Common myeloid progenitor, CD34-positive (primary cell): ENCODE measurements around the gene ZC3H18.

Experiments used
- CTCF ChIA-PET: fragments of 350-600 bp; sonication (Branson Sonifier 250); formaldehyde crosslinking; loops from one replicate; lab custom pipeline; 2021; ENCODE audit warnings: antibody characterized with exemption; lab: Charles Lee
- POLR2A ChIA-PET: fragments of 350-600 bp; sonication (Branson Sonifier 250); formaldehyde crosslinking; loops from one replicate; lab custom pipeline; 2021; ENCODE audit warnings: antibody characterized with exemption; lab: Charles Lee
- DNase-seq, 3 donors: peaks; one replicate each; pipeline versions ENCODE4 v3.0.0 to v3.0.0-alpha.2; 2013
- H3K27ac ChIP-seq, 2 experiments: 1 replicate in 1 of 2; 2 replicates in 1 of 2; pipeline ENCODE4 v1.7.0; 2013; ENCODE audit warnings: inconsistent platforms in 2 of 2, low read length in 2 of 2, mild to moderate bottlenecking in 2 of 2, low read depth in 1 of 2, moderate library complexity in 1 of 2; ENCODE audit not compliant: severe bottlenecking in 2 of 2, insufficient read depth in 1 of 2, poor library complexity in 1 of 2
- H3K27me3 ChIP-seq, 5 experiments: replicated peaks in 2 of 5; 1 replicate in 3 of 5; 2 replicates in 2 of 5; pipeline versions ENCODE4 v1.6.1 to v1.7.0; 2013; ENCODE audit warnings: low read length in 4 of 5, mild to moderate bottlenecking in 2 of 5, moderate library complexity in 2 of 5, inconsistent platforms in 1 of 5; ENCODE audit not compliant: insufficient read depth in 5 of 5, control insufficient read depth in 4 of 5
- H3K36me3 ChIP-seq, 4 experiments: 1 replicate in 2 of 4; 2 replicates in 2 of 4; pipeline versions ENCODE4 v1.6.1 to v1.7.0; 2013; ENCODE audit warnings: low read length in 3 of 4, control low read depth in 1 of 4, mild to moderate bottlenecking in 1 of 4; ENCODE audit not compliant: control insufficient read depth in 4 of 4, insufficient read depth in 4 of 4
- H3K4me1 ChIP-seq, 4 experiments: 1 replicate in 3 of 4; 2 replicates in 1 of 4; pipeline versions ENCODE4 v1.6.1 to v1.7.1; 2013; ENCODE audit warnings: low read length in 3 of 4, mild to moderate bottlenecking in 3 of 4, control low read depth in 1 of 4, inconsistent platforms in 1 of 4, moderate library complexity in 1 of 4; ENCODE audit not compliant: control insufficient read depth in 4 of 4, insufficient read depth in 4 of 4; ENCODE audit errors: control extremely low read depth in 1 of 4
- H3K4me3 ChIP-seq, 7 experiments: 1 replicate in 4 of 7; 2 replicates in 3 of 7; pipeline versions ENCODE4 v1.5.1 to v1.7.0; 2013; ENCODE audit warnings: mild to moderate bottlenecking in 7 of 7, low read length in 6 of 7, moderate library complexity in 6 of 7, inconsistent platforms in 2 of 7, low read depth in 2 of 7, control low read depth in 1 of 7; ENCODE audit not compliant: insufficient read depth in 4 of 7, control insufficient read depth in 1 of 7; ENCODE audit errors: extremely low read depth in 1 of 7
- H3K9me3 ChIP-seq, 5 experiments: 1 replicate in 4 of 5; 2 replicates in 1 of 5; pipeline versions ENCODE4 v1.6.1 to v1.7.1; 2013; ENCODE audit warnings: low read length in 4 of 5, mild to moderate bottlenecking in 2 of 5, inconsistent platforms in 1 of 5, low read depth in 1 of 5, moderate library complexity in 1 of 5; ENCODE audit not compliant: control insufficient read depth in 4 of 5, insufficient read depth in 2 of 5; ENCODE audit errors: control extremely low read depth in 1 of 5
- WGBS: methylation state at CpG from one replicate; pipeline ENCODE4 v1.1.5; 2013; ENCODE audit not compliant: insufficient coverage; 5-methylcytosine and 5-hydroxymethylcytosine counted together

ZC3H18 gene

GRCh38 chr16:88528902-88529318, 41.3 kb upstream of the ZC3H18 start:
- DNase-seq, result no peak
- Histone ChIP-seq H3K36me3 (peaks cover 0 to 17% (median 13%) of the 10 kb centered on the region in 4 experiments), H3K4me3 (no peak overlapping the region), H3K4me1 (peaks cover 0 to 28% (median 23%) of the 10 kb centered on the region in 4 experiments), H3K27ac (no peak overlapping the region), H3K27me3 (no peaks in the 10 kb centered on the region), H3K9me3 (no peaks in the 10 kb centered on the region)
- ChIA-PET POLR2A (interaction anchor here (0.6 kb wide), 1 partner anchor 65 kb away, joined by 3 read pairs; no protein-coding TSS in a partner anchor), CTCF (interaction anchor here (1.0 to 1.5 kb wide), 2 partner anchors 84 to 85 kb away, joined by 3 to 6 read pairs; no protein-coding TSS in a partner anchor)
- WGBS, result 92% methylated on average over 22 of the region's 22 CpGs

- no peak for DNase-seq
- Histone ChIP-seq H3K36me3 (peaks cover 0 to 17% (median 13%) of the 10 kb centered on the region in 4 experiments), H3K27ac (no peak overlapping the region), H3K4me3 (no peak overlapping the region), H3K9me3 (no peaks in the 10 kb centered on the region), H3K27me3 (no peaks in the 10 kb centered on the region), H3K4me1 (peaks cover 0 to 23% (median 18%) of the 10 kb centered on the region in 4 experiments)
- POLR2A ChIA-PET, result no interaction called here
- 95% methylated on average over 9 of the region's 9 CpGs for WGBS
- CTCF ChIA-PET, result interaction anchor here (1.0 kb wide), 1 partner anchor 86 kb away, joined by 3 read pairs; no protein-coding TSS in a partner anchor
Observed at GRCh38 chr16:88529596-88529995, 40.6 kb upstream of the ZC3H18 start.

GRCh38 chr16:88530051-88530857, 39.9 kb upstream of the ZC3H18 start:
- ChIA-PET CTCF (interaction anchor here (1.0 kb wide), 1 partner anchor 87 kb away, joined by 3 read pairs; no protein-coding TSS in a partner anchor), POLR2A (no interaction called here)
- DNase-seq, result no peak
- H3K4me1 ChIP-seq, result peaks cover 0 to 24% (median 18%) of the 10 kb centered on the region in 4 experiments
- no peak overlapping the region for H3K4me3 ChIP-seq
- no peak overlapping the region for H3K27ac ChIP-seq
- H3K36me3 ChIP-seq, result peaks cover 0 to 17% (median 13%) of the 10 kb centered on the region in 4 experiments
- no peaks in the 10 kb centered on the region for H3K9me3 ChIP-seq
- 93% methylated on average over 24 of the region's 27 CpGs for WGBS
- no peaks in the 10 kb centered on the region for H3K27me3 ChIP-seq

GRCh38 chr16:88530858-88531203, 39.4 kb upstream of the ZC3H18 start:
- CTCF ChIA-PET, result no interaction called here
- no peak overlapping the region for H3K4me3 ChIP-seq
- POLR2A ChIA-PET, result no interaction called here
- no peak overlapping the region for H3K27ac ChIP-seq
- peaks cover 0 to 21% (median 13%) of the 10 kb centered on the region in 4 experiments for H3K4me1 ChIP-seq
- H3K27me3 ChIP-seq, result no peaks in the 10 kb centered on the region
- WGBS, result 84% methylated on average over 10 of the region's 11 CpGs
- H3K9me3 ChIP-seq, result no peaks in the 10 kb centered on the region
- DNase-seq, result no peak
- H3K36me3 ChIP-seq, result peaks cover 0 to 17% (median 13%) of the 10 kb centered on the region in 4 experiments

GRCh38 chr16:88531346-88531745, 38.9 kb upstream of the ZC3H18 start:
- Histone ChIP-seq H3K27ac (no peak overlapping the region), H3K27me3 (no peaks in the 10 kb centered on the region), H3K4me1 (peaks cover 0 to 16% (median 8%) of the 10 kb centered on the region in 4 experiments), H3K4me3 (no peak overlapping the region), H3K9me3 (no peaks in the 10 kb centered on the region), H3K36me3 (peaks cover 0 to 17% (median 13%) of the 10 kb centered on the region in 4 experiments)
- POLR2A ChIA-PET, result no interaction called here
- WGBS, result 91% methylated on average over 12 of the region's 12 CpGs
- CTCF ChIA-PET, result no interaction called here
- DNase-seq, result no peak

- no peak for DNase-seq
- no peak overlapping the region for H3K4me3 ChIP-seq
- H3K27me3 ChIP-seq, result no peaks in the 10 kb centered on the region
- H3K27ac ChIP-seq, result no peak overlapping the region
- H3K4me1 ChIP-seq, result peaks cover 0 to 16% (median 6%) of the 10 kb centered on the region in 4 experiments
- ChIA-PET CTCF (interaction anchor here (0.7 to 1.5 kb wide), 4 partner anchors 9 to 96 kb away, joined by 3 to 4 read pairs (median 3); no protein-coding TSS in a partner anchor), POLR2A (interaction anchor here (1.3 to 1.6 kb wide), 2 partner anchors 10 to 38 kb away, joined by 3 read pairs; partner anchors contain the start of gene ZC3H18)
- WGBS, result 96% methylated on average over 30 of the region's 34 CpGs
- H3K36me3 ChIP-seq, result peaks cover 0 to 17% (median 13%) of the 10 kb centered on the region in 4 experiments
- H3K9me3 ChIP-seq, result no peaks in the 10 kb centered on the region
Observed at GRCh38 chr16:88531931-88532433, 38.2 kb upstream of the ZC3H18 start.
